ENCODE data around the gene OMD.

GRCh38 chr9:92414566-92414965 is 9.7 kb downstream of the OMD start:
- no peak for TF ChIP-seq POLR2A (IDR thresholded peaks at IDR 0.05; ENCODE audit: low read depth)
- TF ChIP-seq, protein P1, sequence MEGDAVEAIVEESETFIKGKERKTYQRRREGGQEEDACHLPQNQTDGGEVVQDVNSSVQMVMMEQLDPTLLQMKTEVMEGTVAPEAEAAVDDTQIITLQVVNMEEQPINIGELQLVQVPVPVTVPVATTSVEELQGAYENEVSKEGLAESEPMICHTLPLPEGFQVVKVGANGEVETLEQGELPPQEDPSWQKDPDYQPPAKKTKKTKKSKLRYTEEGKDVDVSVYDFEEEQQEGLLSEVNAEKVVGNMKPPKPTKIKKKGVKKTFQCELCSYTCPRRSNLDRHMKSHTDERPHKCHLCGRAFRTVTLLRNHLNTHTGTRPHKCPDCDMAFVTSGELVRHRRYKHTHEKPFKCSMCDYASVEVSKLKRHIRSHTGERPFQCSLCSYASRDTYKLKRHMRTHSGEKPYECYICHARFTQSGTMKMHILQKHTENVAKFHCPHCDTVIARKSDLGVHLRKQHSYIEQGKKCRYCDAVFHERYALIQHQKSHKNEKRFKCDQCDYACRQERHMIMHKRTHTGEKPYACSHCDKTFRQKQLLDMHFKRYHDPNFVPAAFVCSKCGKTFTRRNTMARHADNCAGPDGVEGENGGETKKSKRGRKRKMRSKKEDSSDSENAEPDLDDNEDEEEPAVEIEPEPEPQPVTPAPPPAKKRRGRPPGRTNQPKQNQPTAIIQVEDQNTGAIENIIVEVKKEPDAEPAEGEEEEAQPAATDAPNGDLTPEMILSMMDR (IDR thresholded peaks at IDR 0.05), result no peak
- TF ChIP-seq EP300 (IDR thresholded peaks at IDR 0.05), result no peak
- TF ChIP-seq POLR2AphosphoS5 (IDR thresholded peaks at IDR 0.05), result no peak
